Smooth muscle cell (in vitro differentiated cells): ENCODE data around the gene NEURL4. TPM values are rescaled to one million over a fixed set of nuclear protein-coding genes. Genes with fewer than 3 reads are reported as not detected.
"Not testable (repeated sequence)": the region's sequence is repeated elsewhere in the genome, so short reads cannot be mapped to it uniquely, and the experiment has no call there.

Experiments used
- DNase-seq: peaks from one replicate; lab custom pipeline; 2025; ENCODE audit not compliant: unreplicated experiment; lab: John Stamatoyannopoulos, UW
- H2AFZ ChIP-seq: fragments of 200-600 bp; sonication (generic); 2 replicates; pipeline ENCODE4 v1.6.0; 2016; ENCODE audit warnings: antibody characterized with exemption, low read depth, mild to moderate bottlenecking
- H3F3A ChIP-seq: fragments of 200-600 bp; sonication (generic); 2 replicates; pipeline ENCODE4 v1.6.0; 2017; ENCODE audit warnings: antibody characterized with exemption, low read depth
- H3K27ac ChIP-seq: fragments of 200-600 bp; sonication (generic); 2 replicates; pipeline ENCODE4 v1.5.1; 2016; ENCODE audit warnings: low read depth, mild to moderate bottlenecking
- H3K27me3 ChIP-seq: fragments of 200-600 bp; sonication (generic); 2 replicates; pipeline ENCODE4 v1.6.1; 2016; ENCODE audit warnings: low read depth, mild to moderate bottlenecking
- H3K36me3 ChIP-seq: fragments of 200-600 bp; sonication (generic); 2 replicates; pipeline ENCODE4 v1.5.1; 2016; ENCODE audit warnings: low read depth
- H3K4me1 ChIP-seq: fragments of 200-600 bp; sonication (generic); 2 replicates; pipeline ENCODE4 v1.5.1; 2016; ENCODE audit warnings: low read depth
- H3K4me2 ChIP-seq: fragments of 200-600 bp; sonication (generic); 2 replicates; pipeline ENCODE4 v1.6.0; 2016; ENCODE audit warnings: mild to moderate bottlenecking
- H3K4me3 ChIP-seq: fragments of 200-600 bp; sonication (generic); 2 replicates; pipeline ENCODE4 v1.5.1; 2016; ENCODE audit warnings: mild to moderate bottlenecking
- H3K79me2 ChIP-seq: fragments of 200-600 bp; sonication (generic); 2 replicates; pipeline ENCODE4 v1.6.0; 2016; ENCODE audit warnings: low read depth, mild to moderate bottlenecking
- H3K9ac ChIP-seq: fragments of 200-600 bp; sonication (generic); 2 replicates; pipeline ENCODE4 v1.6.0; 2016; ENCODE audit warnings: low read depth
- H3K9me3 ChIP-seq: fragments of 200-600 bp; sonication (generic); replicated peaks from 2 replicates; pipeline ENCODE4 v1.5.1; 2016; ENCODE audit warnings: low read depth
- H4K20me1 ChIP-seq: fragments of 200-600 bp; sonication (generic); 2 replicates; pipeline ENCODE4 v1.6.0; 2016; ENCODE audit warnings: low read depth
- CTCF ChIP-seq: fragments of 200-600 bp; sonication (generic); IDR thresholded peaks from 2 replicates; pipeline ENCODE4 v1.5.1; 2017; ENCODE audit warnings: borderline replicate concordance, mild to moderate bottlenecking, antibody characterized with exemption; ENCODE audit not compliant: insufficient read depth, poor library complexity, severe bottlenecking
- WGBS: methylation state at CpG from one replicate; pipeline ENCODE4 v1.1.7; 2016; ENCODE audit warnings: low lambda C conversion rate; 5-methylcytosine and 5-hydroxymethylcytosine counted together
- polyA plus RNA-seq: library from polyadenylated mRNA; unstranded; fragments of >200 nt; fragmentation: Nextera tagmentation; extraction: Ambion mirVana; gene quantifications from 2 replicates; pipeline ENCODE4 v1.2.1, GENCODE V29; 2016
- total RNA-seq: library from RNA; depleted of rRNA; stranded (reverse); fragments of >200 nt; gene quantifications from 2 replicates; pipeline ENCODE4 v1.2.3, GENCODE V29; 2014

The NEURL4 gene
- total and polyA plus RNA-seq, 2 experiments from 2014 or later, result 5.1 to 8.6 TPM

GRCh38 chr17:7367918-7368598 is 38.9 kb upstream of the NEURL4 start:
- Histone ChIP-seq H3K27ac (no peak overlapping the region), H3K9ac (no peak overlapping the region), H3F3A (no peaks in the 10 kb centered on the region), H3K27me3 (no peaks in the 10 kb centered on the region), H2AFZ (no peak overlapping the region), H3K4me1 (no peaks in the 10 kb centered on the region), H3K79me2 (no peaks in the 10 kb centered on the region), H3K4me2 (no peak overlapping the region), H3K36me3 (no peaks in the 10 kb centered on the region), H3K4me3 (no peak overlapping the region), H4K20me1 (no peaks in the 10 kb centered on the region), H3K9me3 (no peaks in the 10 kb centered on the region)
- no peak for DNase-seq
- 74% methylated on average over 13 of the region's 13 CpGs for WGBS
- no peak for TF ChIP-seq CTCF

DNA sequence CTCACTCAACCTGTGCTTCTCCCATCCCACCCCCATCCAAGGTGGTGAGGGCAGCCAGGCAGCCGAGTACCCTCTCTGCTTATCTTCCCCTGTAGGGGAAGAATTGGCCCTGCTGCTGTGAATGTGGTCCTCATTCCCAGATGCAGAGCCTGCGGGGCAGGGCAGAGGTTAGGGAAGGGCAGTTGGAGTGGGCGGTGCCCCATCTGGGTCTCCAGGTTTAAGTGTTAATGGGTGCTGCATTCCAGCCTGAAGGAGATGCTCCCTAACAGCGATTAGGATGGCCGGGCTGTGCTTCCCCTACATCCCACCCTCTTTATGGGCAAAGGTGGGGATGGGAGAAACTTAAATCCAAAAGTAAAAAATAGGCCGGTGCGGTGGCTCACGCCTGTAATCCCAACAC is 37.9 kb upstream of the NEURL4 start:
- H3K79me2 ChIP-seq, result no peaks in the 10 kb centered on the region
- no peak overlapping the region for H3K9ac ChIP-seq
- no peak for DNase-seq
- H3K36me3 ChIP-seq, result no peaks in the 10 kb centered on the region
- no peak overlapping the region for H3K27ac ChIP-seq
- no peak overlapping the region for H3K4me2 ChIP-seq
- H2AFZ ChIP-seq, result no peak overlapping the region
- H3K9me3 ChIP-seq, result no peaks in the 10 kb centered on the region
- H4K20me1 ChIP-seq, result no peaks in the 10 kb centered on the region
- no peak for TF ChIP-seq CTCF
- H3K4me3 ChIP-seq, result no peak overlapping the region
- 76% methylated on average over 8 of the region's 8 CpGs for WGBS
- H3K4me1 ChIP-seq, result no peaks in the 10 kb centered on the region
- no peaks in the 10 kb centered on the region for H3K27me3 ChIP-seq
- no peaks in the 10 kb centered on the region for H3F3A ChIP-seq

DNA sequence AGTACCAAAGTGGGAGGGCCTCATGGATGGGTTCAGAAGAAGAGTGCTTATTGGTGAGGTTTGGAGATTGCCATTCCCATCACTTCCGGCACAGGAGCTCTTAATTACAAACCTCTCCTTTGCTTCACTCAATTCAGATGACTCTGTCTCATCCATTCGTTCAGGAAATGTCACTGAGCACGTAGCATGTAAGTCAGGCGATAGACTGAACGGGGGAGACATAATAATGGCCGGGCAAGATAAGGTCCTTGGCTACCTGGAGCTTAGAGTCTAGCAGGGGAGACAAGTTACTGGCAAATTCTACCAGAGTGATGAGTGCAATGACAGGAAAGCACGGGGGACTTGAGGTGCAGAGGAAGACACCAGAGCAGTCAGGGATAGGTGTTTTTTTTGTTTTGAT is 36.8 kb upstream of the NEURL4 start:
- not testable (repeated sequence) for DNase-seq, H3F3A ChIP-seq, H3K36me3 ChIP-seq, H3K79me2 ChIP-seq, H3K4me2 ChIP-seq, H3K4me3 ChIP-seq, H3K27ac ChIP-seq, H3K4me1 ChIP-seq, H3K27me3 ChIP-seq, H4K20me1 ChIP-seq, H3K9ac ChIP-seq, H3K9me3 ChIP-seq, H2AFZ ChIP-seq
- 83% methylated on average over 7 of the region's 7 CpGs for WGBS

DNA sequence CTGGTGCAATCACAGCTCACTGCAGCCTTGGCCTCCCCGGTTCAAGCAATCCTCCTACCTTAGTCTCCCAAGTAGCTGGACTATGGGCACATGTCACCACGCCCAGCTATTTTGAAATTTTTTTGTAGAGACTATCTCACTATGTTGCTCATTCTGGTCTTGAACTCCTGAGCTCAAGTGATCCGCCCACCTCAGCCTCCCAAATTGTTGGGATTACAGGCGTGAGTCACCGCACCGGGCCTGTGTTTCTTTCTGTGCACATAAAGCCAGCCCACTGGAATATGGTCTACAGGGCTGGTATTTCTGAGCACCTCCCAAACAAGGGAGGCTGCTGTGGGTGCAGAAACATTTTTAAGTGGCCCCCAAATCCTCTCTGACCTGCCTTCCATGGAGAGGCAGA is 34.2 kb upstream of the NEURL4 start:
- no peak for DNase-seq
- no peaks in the 10 kb centered on the region for H3K36me3 ChIP-seq
- H3K27me3 ChIP-seq, result no peaks in the 10 kb centered on the region
- no peak overlapping the region for H3K4me3 ChIP-seq
- TF ChIP-seq CTCF, result no peak
- no peaks in the 10 kb centered on the region for H3K79me2 ChIP-seq
- H3K27ac ChIP-seq, result no peak overlapping the region
- H3K4me1 ChIP-seq, result no peaks in the 10 kb centered on the region
- no peak overlapping the region for H3K4me2 ChIP-seq
- no peaks in the 10 kb centered on the region for H3K9me3 ChIP-seq
- H3K9ac ChIP-seq, result no peak overlapping the region
- no peaks in the 10 kb centered on the region for H3F3A ChIP-seq
- no peaks in the 10 kb centered on the region for H4K20me1 ChIP-seq
- 69% methylated on average over 6 of the region's 6 CpGs for whole genome bisulfite sequencing
- no peak overlapping the region for H2AFZ ChIP-seq
